Dermis lymphatic vessel endothelial cell (primary cell): ENCODE results near the gene ANKRD13A. TPM values are rescaled to one million over a fixed set of nuclear protein-coding genes. Genes with fewer than 3 reads are reported as not detected.

ENCODE experiments used
- total RNA-seq: library from RNA; depleted of rRNA; stranded (reverse); fragments of >200 nt; gene quantifications from 2 replicates; pipeline ENCODE4 v1.2.1, GENCODE V29; 2014

ANKRD13A gene
- total RNA-seq, result 52.6 and 54.3 TPM in 2 replicates

GRCh38 chr12:109998904-109999648, at the start of gene ANKRD13A:
Gene ANKRD13A (plus strand): TSS chr12:109999430. CDS start chr12:109999689, 259 bp downstream.

GRCh38 chr12:109995686-109996482, 3.3 kb upstream of the ANKRD13A start, which contains the start of gene GIT2:
Gene GIT2 (minus strand): TSS chr12:109996368. CDS start chr12:109996224, 144 bp downstream.

GRCh38 chr12:110048242-110049027, 49.2 kb downstream of the ANKRD13A start, which contains the start of gene C12orf76:
Gene C12orf76 (minus strand): TSS chr12:110048522. CDS start chr12:110048495, 27 bp downstream.

Other genes with a start within 250 kb of the ANKRD13A start
- 1.5 TPM in 2 replicates for gene TRPV4, start 166.0 kb upstream of the ANKRD13A start, total RNA-seq
- gene GLTP, start 118.9 kb upstream of the ANKRD13A start, total RNA-seq, result 46.8 and 48.0 TPM in 2 replicates
- gene TCHP, start 99.2 kb upstream of the ANKRD13A start, total RNA-seq, result 4.4 and 7.7 TPM in 2 replicates
- gene GIT2, start 3.1 kb upstream of the ANKRD13A start, total RNA-seq, result 26.5 and 34.6 TPM in 2 replicates
- 11.5 and 16.4 TPM in 2 replicates for gene C12orf76, start 49.1 kb downstream of the ANKRD13A start, total RNA-seq
- 6.7 and 9.5 TPM in 2 replicates for gene IFT81, start 124.9 kb downstream of the ANKRD13A start, total RNA-seq